Measurements from ENCODE around the gene APOL1. TPM values are rescaled to one million over a fixed set of nuclear protein-coding genes. Genes with fewer than 3 reads are reported as not detected.

The APOL1 gene
- total and polyA plus RNA-seq, 2 of the 13 experiments (the other 11 are each of a cell fraction or from before 2014, with no cell fraction given): 20.3 to 75.0 TPM

DNA sequence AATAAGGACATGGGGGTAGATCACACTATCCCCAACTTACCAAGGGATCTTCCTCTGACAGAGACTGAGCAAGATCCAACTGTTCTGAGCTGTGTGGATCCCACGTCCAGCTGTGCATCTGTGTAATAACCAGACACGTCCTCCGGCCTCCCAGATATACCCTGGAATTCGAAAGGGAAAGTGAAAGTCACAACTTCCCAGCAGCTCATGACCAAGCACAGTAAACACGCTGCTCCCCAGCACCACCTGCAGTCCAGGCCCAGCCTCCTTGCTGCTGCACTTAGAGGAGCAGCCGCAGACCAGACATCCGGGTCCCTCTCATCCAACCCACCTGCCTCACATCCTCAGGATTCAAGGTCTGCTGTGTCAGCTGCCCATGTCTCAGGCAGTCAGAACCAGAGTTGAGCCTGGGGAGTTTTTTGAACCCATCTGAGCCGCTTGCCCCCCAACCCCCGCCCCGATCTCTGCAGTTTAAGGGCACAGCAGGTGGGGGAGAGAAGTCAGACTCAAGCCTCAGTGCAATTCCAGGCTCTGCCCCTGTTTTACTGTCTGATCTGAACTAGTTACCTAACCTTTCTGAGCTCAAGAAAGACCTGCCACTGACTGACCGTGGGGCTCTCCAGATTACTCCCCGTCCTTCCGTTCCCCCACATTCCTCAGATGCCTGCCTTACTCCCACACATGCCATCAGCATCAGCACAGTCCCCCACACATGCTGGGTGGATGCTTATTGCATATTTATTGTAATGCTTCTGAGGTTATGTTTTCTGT lies 13.3 kb upstream of the APOL1 start, which contains the start of gene APOL2 (continued):
- TF ChIP-seq, protein P1, sequence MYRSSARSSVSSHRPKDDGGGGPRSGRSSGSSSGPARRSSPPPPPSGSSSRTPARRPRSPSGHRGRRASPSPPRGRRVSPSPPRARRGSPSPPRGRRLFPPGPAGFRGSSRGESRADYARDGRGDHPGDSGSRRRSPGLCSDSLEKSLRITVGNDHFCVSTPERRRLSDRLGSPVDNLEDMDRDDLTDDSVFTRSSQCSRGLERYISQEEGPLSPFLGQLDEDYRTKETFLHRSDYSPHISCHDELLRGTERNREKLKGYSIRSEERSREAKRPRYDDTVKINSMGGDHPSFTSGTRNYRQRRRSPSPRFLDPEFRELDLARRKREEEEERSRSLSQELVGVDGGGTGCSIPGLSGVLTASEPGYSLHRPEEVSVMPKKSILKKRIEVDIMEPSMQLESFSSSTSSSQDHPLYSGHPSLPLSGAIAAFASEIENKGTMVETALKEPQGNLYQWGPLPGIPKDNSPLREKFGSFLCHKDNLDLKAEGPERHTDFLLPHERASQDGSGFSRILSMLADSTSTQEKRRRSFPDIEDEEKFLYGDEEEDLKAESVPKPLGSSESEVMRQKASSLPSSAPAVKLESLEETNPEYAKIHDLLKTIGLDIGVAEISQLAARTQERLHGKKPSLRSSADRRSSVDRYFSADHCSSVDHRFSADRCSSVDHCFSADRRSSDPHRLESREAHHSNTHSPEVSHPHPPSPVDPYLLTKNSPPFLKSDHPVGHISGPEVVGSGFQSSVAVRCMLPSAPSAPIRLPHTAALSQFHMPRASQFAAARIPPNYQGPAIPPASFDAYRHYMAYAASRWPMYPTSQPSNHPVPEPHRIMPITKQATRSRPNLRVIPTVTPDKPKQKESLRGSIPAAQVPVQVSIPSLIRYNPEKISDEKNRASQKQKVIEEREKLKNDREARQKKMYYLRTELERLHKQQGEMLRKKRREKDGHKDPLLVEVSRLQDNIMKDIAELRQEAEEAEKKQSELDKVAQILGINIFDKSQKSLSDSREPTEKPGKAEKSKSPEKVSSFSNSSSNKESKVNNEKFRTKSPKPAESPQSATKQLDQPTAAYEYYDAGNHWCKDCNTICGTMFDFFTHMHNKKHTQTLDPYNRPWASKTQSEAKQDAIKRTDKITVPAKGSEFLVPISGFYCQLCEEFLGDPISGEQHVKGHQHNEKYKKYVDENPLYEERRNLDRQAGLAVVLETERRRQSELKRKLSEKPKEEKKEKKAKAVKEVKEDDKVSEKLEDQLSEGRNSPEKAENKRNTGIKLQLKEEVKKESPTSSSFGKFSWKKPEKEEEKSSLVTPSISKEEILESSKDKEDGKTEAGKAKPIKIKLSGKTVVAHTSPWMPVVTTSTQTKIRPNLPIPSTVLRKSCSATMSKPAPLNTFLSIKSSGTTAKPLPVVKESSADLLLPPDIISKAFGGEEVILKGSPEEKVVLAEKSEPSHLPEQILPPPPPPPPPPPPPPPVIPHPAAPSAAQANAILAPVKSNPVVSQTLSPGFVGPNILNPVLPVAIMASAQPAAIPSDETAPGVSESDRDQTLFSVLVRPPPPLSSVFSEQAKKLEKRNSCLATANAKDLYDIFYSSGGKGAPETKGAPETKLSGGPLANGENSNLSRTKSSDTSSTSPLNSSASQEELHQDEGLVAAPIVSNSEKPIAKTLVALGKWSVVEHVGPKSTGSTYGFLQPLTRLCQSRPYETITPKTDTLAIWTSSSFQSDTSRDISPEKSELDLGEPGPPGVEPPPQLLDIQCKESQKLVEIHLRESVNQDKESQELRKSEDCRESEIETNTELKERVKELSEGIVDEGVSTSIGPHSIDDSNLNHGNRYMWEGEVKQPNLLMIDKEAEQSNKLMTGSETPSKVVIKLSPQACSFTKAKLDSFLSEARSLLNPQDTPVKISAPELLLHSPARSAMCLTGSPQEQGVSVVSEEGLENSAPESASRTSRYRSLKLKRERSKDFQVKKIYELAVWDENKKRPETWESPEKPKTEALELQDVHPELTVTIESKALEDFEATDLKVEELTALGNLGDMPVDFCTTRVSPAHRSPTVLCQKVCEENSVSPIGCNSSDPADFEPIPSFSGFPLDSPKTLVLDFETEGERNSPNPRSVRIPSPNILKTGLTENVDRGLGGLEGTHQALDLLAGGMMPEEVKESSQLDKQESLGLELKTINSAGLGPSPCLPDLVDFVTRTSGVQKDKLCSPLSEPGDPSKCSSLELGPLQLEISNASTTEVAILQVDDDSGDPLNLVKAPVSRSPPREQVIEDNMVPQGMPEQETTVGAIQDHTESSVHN (CRISPR knock-in tag; IDR thresholded peaks at IDR 0.05): 0 out of 2 replicates have a peak, but pooled peaks have one; percentile 69
- peak; percentile 62 for TF ChIP-seq SMC3 (IDR thresholded peaks at IDR 0.05; ENCODE audit: low read length)
- peak; percentile 8; the same call in 1 of the 2 replicates for TF ChIP-seq CEBPG (CRISPR knock-in tag; IDR thresholded peaks at IDR 0.05)
- no peak for TF ChIP-seq FOXA1 (IDR thresholded peaks at IDR 0.05)
- TF ChIP-seq FOXA1 (CRISPR knock-in tag; IDR thresholded peaks at IDR 0.05): peak; percentile 93
- no peak for TF ChIP-seq KLF15 (CRISPR knock-in tag; IDR thresholded peaks at IDR 0.05; ENCODE audit: borderline replicate concordance)
- TF ChIP-seq, protein P2, sequence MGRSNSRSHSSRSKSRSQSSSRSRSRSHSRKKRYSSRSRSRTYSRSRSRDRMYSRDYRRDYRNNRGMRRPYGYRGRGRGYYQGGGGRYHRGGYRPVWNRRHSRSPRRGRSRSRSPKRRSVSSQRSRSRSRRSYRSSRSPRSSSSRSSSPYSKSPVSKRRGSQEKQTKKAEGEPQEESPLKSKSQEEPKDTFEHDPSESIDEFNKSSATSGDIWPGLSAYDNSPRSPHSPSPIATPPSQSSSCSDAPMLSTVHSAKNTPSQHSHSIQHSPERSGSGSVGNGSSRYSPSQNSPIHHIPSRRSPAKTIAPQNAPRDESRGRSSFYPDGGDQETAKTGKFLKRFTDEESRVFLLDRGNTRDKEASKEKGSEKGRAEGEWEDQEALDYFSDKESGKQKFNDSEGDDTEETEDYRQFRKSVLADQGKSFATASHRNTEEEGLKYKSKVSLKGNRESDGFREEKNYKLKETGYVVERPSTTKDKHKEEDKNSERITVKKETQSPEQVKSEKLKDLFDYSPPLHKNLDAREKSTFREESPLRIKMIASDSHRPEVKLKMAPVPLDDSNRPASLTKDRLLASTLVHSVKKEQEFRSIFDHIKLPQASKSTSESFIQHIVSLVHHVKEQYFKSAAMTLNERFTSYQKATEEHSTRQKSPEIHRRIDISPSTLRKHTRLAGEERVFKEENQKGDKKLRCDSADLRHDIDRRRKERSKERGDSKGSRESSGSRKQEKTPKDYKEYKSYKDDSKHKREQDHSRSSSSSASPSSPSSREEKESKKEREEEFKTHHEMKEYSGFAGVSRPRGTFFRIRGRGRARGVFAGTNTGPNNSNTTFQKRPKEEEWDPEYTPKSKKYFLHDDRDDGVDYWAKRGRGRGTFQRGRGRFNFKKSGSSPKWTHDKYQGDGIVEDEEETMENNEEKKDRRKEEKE (IDR thresholded peaks at IDR 0.05): no peak
- TF ChIP-seq, protein P3, sequence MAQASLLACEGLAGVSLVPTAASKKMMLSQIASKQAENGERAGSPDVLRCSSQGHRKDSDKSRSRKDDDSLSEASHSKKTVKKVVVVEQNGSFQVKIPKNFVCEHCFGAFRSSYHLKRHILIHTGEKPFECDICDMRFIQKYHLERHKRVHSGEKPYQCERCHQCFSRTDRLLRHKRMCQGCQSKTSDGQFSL (CRISPR knock-in tag; IDR thresholded peaks at IDR 0.05): no peak
- no peak for TF ChIP-seq ZNF879 (CRISPR knock-in tag; IDR thresholded peaks at IDR 0.05)
- TF ChIP-seq REXO4 (CRISPR knock-in tag; IDR thresholded peaks at IDR 0.05; ENCODE audit: borderline replicate concordance): no peak
- no peak for TF ChIP-seq ZBTB21 (CRISPR knock-in tag; IDR thresholded peaks at IDR 0.05)
- peak; percentile 75 for TF ChIP-seq BORCS8-MEF2B (CRISPR knock-in tag; IDR thresholded peaks at IDR 0.05)
- TF ChIP-seq ZNF331 (CRISPR knock-in tag; IDR thresholded peaks at IDR 0.05): peak; percentile 82
- TF ChIP-seq RARA (CRISPR knock-in tag; IDR thresholded peaks at IDR 0.05): peak; percentile 67
- TF ChIP-seq ZNF562 (CRISPR knock-in tag; IDR thresholded peaks at IDR 0.05; ENCODE audit: borderline replicate concordance): no peak
- TF ChIP-seq, protein P4, sequence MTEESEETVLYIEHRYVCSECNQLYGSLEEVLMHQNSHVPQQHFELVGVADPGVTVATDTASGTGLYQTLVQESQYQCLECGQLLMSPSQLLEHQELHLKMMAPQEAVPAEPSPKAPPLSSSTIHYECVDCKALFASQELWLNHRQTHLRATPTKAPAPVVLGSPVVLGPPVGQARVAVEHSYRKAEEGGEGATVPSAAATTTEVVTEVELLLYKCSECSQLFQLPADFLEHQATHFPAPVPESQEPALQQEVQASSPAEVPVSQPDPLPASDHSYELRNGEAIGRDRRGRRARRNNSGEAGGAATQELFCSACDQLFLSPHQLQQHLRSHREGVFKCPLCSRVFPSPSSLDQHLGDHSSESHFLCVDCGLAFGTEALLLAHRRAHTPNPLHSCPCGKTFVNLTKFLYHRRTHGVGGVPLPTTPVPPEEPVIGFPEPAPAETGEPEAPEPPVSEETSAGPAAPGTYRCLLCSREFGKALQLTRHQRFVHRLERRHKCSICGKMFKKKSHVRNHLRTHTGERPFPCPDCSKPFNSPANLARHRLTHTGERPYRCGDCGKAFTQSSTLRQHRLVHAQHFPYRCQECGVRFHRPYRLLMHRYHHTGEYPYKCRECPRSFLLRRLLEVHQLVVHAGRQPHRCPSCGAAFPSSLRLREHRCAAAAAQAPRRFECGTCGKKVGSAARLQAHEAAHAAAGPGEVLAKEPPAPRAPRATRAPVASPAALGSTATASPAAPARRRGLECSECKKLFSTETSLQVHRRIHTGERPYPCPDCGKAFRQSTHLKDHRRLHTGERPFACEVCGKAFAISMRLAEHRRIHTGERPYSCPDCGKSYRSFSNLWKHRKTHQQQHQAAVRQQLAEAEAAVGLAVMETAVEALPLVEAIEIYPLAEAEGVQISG (CRISPR knock-in tag; IDR thresholded peaks at IDR 0.05): peak; percentile 83
